ENCODE results near the gene ZSCAN21. TPM values are rescaled to one million over a fixed set of nuclear protein-coding genes. Genes with fewer than 3 reads are reported as not detected.

Gene ZSCAN21
- total RNA-seq, 1 donor from 2014 or later: 17.0 TPM

DNA sequence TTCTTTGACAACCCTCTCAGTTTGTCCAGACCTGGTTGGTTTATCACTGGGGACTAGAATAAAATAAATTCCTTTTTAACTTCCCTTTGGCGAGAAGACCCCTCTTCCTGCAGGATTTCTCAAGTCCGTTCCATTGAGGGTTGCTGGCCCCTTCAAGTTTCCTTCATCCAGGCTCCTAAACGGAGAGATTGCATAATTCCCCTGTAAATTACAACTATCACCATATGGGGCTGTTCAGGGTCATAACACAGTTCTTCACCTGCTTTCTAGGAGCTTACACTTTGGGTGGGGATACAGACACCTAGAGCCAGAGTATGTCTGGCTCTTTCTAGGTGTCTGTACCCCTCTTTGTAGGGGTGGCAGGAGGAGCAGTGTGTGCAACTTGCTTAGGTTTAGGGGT, 35.9 kb downstream of the ZSCAN21 start:
- TF ChIP-seq, protein P1, sequence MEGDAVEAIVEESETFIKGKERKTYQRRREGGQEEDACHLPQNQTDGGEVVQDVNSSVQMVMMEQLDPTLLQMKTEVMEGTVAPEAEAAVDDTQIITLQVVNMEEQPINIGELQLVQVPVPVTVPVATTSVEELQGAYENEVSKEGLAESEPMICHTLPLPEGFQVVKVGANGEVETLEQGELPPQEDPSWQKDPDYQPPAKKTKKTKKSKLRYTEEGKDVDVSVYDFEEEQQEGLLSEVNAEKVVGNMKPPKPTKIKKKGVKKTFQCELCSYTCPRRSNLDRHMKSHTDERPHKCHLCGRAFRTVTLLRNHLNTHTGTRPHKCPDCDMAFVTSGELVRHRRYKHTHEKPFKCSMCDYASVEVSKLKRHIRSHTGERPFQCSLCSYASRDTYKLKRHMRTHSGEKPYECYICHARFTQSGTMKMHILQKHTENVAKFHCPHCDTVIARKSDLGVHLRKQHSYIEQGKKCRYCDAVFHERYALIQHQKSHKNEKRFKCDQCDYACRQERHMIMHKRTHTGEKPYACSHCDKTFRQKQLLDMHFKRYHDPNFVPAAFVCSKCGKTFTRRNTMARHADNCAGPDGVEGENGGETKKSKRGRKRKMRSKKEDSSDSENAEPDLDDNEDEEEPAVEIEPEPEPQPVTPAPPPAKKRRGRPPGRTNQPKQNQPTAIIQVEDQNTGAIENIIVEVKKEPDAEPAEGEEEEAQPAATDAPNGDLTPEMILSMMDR (IDR thresholded peaks at IDR 0.05; ENCODE audit: unreplicated experiment): no peak
- no peaks in the 10 kb centered on the region for H3K9me3 Mint-ChIP-seq
- peaks cover 3% of the 10 kb centered on the region for H3K36me3 Mint-ChIP-seq
- H3K27ac Mint-ChIP-seq: peak overlapping the region; percentile 59
- H3K4me3 Mint-ChIP-seq: no peak overlapping the region
- no peak for DNase-seq (ENCODE audit: low spot score in 2 of 2, unreplicated experiment in 2 of 2)
- no peaks in the 10 kb centered on the region for H3K27me3 Mint-ChIP-seq (ENCODE audit: low read depth)
- peaks cover 31% of the 10 kb centered on the region for H3K4me1 Mint-ChIP-seq

DNA sequence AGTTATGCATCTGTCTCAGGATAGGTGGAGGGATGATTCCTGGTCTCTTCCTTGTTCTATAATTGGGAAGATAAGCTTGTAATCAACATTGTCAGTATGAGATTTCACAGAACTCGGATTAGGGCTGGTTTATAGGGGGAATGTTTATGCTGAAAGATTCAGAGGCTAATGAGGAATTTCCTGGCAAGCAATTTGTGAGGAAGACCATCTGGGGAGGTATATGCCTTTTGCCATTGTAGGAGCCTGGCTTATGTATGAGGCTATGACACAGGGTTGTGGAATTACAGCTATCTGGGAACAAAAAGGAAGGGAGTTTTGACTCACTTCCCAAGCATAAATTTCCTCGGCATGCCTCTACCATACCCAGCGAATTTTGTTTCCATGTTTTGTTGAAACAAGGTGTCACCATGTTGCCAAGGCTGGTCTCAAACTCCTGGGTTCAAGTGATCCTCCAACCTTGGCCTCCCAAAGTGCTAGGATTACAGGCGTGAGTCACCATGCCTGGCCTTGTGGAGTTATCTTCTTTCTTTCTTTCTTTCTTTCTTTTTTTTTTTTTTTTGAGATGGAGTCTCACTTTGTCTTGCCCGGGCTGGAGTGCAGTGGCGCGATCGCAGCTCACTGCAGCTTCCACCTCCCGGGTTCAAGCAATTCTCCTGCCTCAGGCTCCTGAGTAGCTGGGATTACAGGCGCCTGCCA, 37.6 kb downstream of the ZSCAN21 start:
- Mint-ChIP-seq H3K4me1 (peaks cover 25% of the 10 kb centered on the region), H3K36me3 (peaks cover 20% of the 10 kb centered on the region), H3K27me3 (ENCODE audit: low read depth) (no peaks in the 10 kb centered on the region), H3K27ac (peak overlapping the region; percentile 76), H3K9me3 (no peaks in the 10 kb centered on the region), H3K4me3 (peak overlapping the region; percentile 92)
- DNase-seq (ENCODE audit: low spot score in 2 of 2, unreplicated experiment in 2 of 2): no peak
- TF ChIP-seq, protein P1 (IDR thresholded peaks at IDR 0.05; ENCODE audit: unreplicated experiment): no peak

DNA sequence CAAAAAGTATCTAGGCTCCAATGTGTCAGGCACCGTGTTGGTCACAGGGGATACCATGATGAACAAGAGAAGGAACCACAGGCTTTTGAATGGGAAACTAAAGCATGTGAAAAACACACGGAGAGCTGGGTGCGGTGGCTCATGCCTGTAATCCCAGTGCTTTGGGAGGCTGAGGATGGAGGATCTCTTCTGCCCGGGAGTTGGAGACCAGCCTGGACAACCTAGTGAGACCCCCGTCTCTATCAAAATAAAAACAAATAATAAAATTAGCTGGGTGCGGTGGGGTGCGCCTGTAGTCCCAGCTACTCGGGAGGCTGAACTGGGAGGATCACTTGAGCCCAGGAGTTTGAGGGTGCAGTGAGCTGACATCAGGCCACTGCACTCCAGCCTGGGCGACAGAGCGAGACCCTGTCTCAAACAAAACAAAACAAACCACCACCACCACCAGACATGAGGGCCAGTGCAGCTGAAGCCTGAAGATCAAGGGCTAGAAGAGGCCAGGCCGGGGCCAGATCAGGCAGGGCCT, 38.6 kb downstream of the ZSCAN21 start:
- peaks cover 17% of the 10 kb centered on the region for H3K4me1 Mint-ChIP-seq
- TF ChIP-seq, protein P1 (IDR thresholded peaks at IDR 0.05; ENCODE audit: unreplicated experiment): no peak
- H3K9me3 Mint-ChIP-seq: no peaks in the 10 kb centered on the region
- H3K4me3 Mint-ChIP-seq: peak overlapping the region; percentile 92
- H3K27me3 Mint-ChIP-seq (ENCODE audit: low read depth): no peaks in the 10 kb centered on the region
- H3K36me3 Mint-ChIP-seq: peaks cover 30% of the 10 kb centered on the region
- DNase-seq (ENCODE audit: low spot score in 2 of 2, unreplicated experiment in 2 of 2): no peak
- H3K27ac Mint-ChIP-seq: peak overlapping the region; percentile 92

DNA sequence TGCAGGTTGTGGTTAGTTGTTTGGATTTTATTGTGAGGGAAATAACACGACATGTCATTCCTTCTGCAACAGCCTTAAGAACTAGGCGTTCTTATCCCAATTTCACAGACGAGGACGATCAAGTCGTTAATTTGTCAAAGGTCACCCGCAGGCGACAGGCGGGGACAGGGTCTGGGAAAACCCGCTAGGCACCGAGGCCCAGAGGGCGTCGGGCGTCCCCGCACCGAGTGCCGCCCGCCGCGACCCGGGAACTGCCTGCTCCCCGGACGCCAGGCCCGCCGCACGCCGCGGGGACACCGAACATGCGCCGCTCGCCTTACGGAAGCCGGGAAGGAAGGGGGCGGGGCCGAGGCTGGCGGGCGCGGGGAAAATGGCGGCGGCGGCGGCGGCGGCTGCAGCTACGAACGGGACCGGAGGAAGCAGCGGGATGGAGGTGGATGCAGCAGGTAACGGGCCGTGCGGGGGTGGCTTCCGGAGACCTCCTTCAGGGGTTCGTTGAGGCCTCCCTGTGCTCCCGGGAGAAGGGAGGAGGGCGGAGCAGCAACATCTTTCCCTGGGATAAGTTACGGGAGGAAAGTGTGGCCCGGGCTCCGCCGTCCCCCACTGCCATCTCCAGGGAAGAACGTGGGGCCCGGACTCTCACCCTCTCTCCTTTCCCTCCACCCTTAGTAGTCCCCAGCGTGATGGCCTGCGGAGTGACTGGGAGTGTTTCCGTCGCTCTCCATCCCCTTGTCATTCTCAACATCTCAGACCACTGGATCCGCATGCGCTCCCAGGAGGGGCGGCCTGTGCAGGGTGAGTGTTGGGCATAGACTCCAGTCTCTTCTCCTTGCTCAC, 39.3 kb downstream of the ZSCAN21 start, which contains the start of gene COPS6:
COPS6 (plus strand) TSS at position 349 of the 837 bp plus-strand sequence; CDS start at position 371, 22 bp downstream.
- peak within 1 kb of the TSS; percentile 92 for H3K4me3 Mint-ChIP-seq
- no peaks in the 10 kb centered on the region for H3K27me3 Mint-ChIP-seq (ENCODE audit: low read depth)
- H3K36me3 Mint-ChIP-seq: peaks cover 36% of the 10 kb centered on the region
- no peaks in the 10 kb centered on the region for H3K9me3 Mint-ChIP-seq
- peak within 1 kb of the TSS; percentile 93 for H3K27ac Mint-ChIP-seq
- H3K4me1 Mint-ChIP-seq: peaks cover 17% of the 10 kb centered on the region
- TF ChIP-seq, protein P1 (IDR thresholded peaks at IDR 0.05; ENCODE audit: unreplicated experiment): no peak
- DNase-seq (ENCODE audit: low spot score in 2 of 2, unreplicated experiment in 2 of 2): peak; percentile 83 to 91

DNA sequence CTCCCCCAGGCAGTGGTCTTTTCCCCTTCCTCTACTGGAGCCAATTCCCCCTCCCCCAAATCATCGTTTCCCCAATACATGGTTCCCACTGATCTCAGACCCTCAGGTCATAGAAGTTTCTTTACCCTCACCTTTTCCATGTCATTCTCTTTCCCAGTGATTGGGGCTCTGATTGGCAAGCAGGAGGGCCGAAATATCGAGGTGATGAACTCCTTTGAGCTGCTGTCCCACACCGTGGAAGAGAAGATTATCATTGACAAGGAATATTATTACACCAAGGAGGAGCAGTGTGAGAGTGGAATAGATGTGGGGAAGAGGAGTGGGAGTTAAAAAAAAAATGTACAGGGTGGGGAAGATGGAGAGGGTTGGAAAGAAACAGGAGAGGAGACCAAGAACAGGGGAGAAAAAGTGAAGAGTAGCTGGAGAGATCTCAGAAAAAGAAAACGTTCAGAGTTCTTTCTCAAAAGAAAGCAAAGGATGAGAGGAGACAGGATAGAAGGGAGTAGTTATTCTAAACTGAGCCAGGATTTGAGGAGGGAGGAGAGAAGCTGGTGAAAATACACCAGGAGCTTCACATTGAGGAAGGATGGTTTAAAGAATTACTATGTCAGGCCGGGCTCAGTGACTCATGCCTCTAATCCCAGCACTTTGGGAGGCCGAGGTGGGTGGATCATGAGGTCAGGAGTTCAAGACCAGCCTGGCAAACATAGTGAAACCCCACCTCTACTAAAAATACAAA, 40.1 kb downstream of the ZSCAN21 start:
- Mint-ChIP-seq H3K4me1 (peaks cover 17% of the 10 kb centered on the region), H3K4me3 (peak overlapping the region; percentile 92), H3K9me3 (no peaks in the 10 kb centered on the region), H3K27ac (peak overlapping the region; percentile 93), H3K27me3 (ENCODE audit: low read depth) (no peaks in the 10 kb centered on the region), H3K36me3 (peaks cover 37% of the 10 kb centered on the region)
- TF ChIP-seq, protein P1 (IDR thresholded peaks at IDR 0.05; ENCODE audit: unreplicated experiment): no peak
- DNase-seq (ENCODE audit: low spot score in 2 of 2, unreplicated experiment in 2 of 2): no peak

Data from mesothelial cell of epicardium (in vitro differentiated cells).